Measurements from ENCODE around the gene UBE2R2. TPM values are rescaled to one million over a fixed set of nuclear protein-coding genes. Genes with fewer than 3 reads are reported as not detected.

UBE2R2 gene
- total RNA-seq, 1 donor from 2014 or later: 29.0 TPM

Small RNAs within 50 kb of the gene (small RNA-seq; reads per million reads assigned to genes)
- gene RF00019 (ENCODE audit: low replicate concordance) (not detected), gene RNU4ATAC11P (ENCODE audit: low replicate concordance) (not detected), gene SNORD121A (ENCODE audit: low replicate concordance) (80.1 reads per million, percentile 97 among the genes with 10 or more reads in this experiment), gene SNORD121B (ENCODE audit: low replicate concordance) (not detected)

Other genes starting within 250 kb of the UBE2R2 start
- gene PRSS3, start 21.6 kb upstream of the UBE2R2 start, total RNA-seq: 0.25 TPM
- 38.8 TPM for gene UBAP2, start 231.7 kb downstream of the UBE2R2 start, total RNA-seq